Smooth muscle cell (in vitro differentiated cells): ENCODE measurements around the gene CELF5. TPM values are rescaled to one million over a fixed set of nuclear protein-coding genes. Genes with fewer than 3 reads are reported as not detected.

ENCODE experiments used
- DNase-seq: peaks from one replicate; lab custom pipeline; 2025; ENCODE audit not compliant: unreplicated experiment; lab: John Stamatoyannopoulos, UW
- H2AFZ ChIP-seq: fragments of 200-600 bp; sonication (generic); 2 replicates; pipeline ENCODE4 v1.6.0; 2016; ENCODE audit warnings: antibody characterized with exemption, low read depth, mild to moderate bottlenecking
- H3F3A ChIP-seq: fragments of 200-600 bp; sonication (generic); 2 replicates; pipeline ENCODE4 v1.6.0; 2017; ENCODE audit warnings: antibody characterized with exemption, low read depth
- H3K27ac ChIP-seq: fragments of 200-600 bp; sonication (generic); 2 replicates; pipeline ENCODE4 v1.5.1; 2016; ENCODE audit warnings: low read depth, mild to moderate bottlenecking
- H3K27me3 ChIP-seq: fragments of 200-600 bp; sonication (generic); 2 replicates; pipeline ENCODE4 v1.6.1; 2016; ENCODE audit warnings: low read depth, mild to moderate bottlenecking
- H3K36me3 ChIP-seq: fragments of 200-600 bp; sonication (generic); 2 replicates; pipeline ENCODE4 v1.5.1; 2016; ENCODE audit warnings: low read depth
- H3K4me1 ChIP-seq: fragments of 200-600 bp; sonication (generic); 2 replicates; pipeline ENCODE4 v1.5.1; 2016; ENCODE audit warnings: low read depth
- H3K4me2 ChIP-seq: fragments of 200-600 bp; sonication (generic); 2 replicates; pipeline ENCODE4 v1.6.0; 2016; ENCODE audit warnings: mild to moderate bottlenecking
- H3K4me3 ChIP-seq: fragments of 200-600 bp; sonication (generic); 2 replicates; pipeline ENCODE4 v1.5.1; 2016; ENCODE audit warnings: mild to moderate bottlenecking
- H3K79me2 ChIP-seq: fragments of 200-600 bp; sonication (generic); 2 replicates; pipeline ENCODE4 v1.6.0; 2016; ENCODE audit warnings: low read depth, mild to moderate bottlenecking
- H3K9ac ChIP-seq: fragments of 200-600 bp; sonication (generic); 2 replicates; pipeline ENCODE4 v1.6.0; 2016; ENCODE audit warnings: low read depth
- H3K9me3 ChIP-seq: fragments of 200-600 bp; sonication (generic); replicated peaks from 2 replicates; pipeline ENCODE4 v1.5.1; 2016; ENCODE audit warnings: low read depth
- H4K20me1 ChIP-seq: fragments of 200-600 bp; sonication (generic); 2 replicates; pipeline ENCODE4 v1.6.0; 2016; ENCODE audit warnings: low read depth
- CTCF ChIP-seq: fragments of 200-600 bp; sonication (generic); IDR thresholded peaks from 2 replicates; pipeline ENCODE4 v1.5.1; 2017; ENCODE audit warnings: borderline replicate concordance, mild to moderate bottlenecking, antibody characterized with exemption; ENCODE audit not compliant: insufficient read depth, poor library complexity, severe bottlenecking
- WGBS: methylation state at CpG from one replicate; pipeline ENCODE4 v1.1.7; 2016; ENCODE audit warnings: low lambda C conversion rate; 5-methylcytosine and 5-hydroxymethylcytosine counted together
- polyA plus RNA-seq: library from polyadenylated mRNA; unstranded; fragments of >200 nt; fragmentation: Nextera tagmentation; extraction: Ambion mirVana; gene quantifications from 2 replicates; pipeline ENCODE4 v1.2.1, GENCODE V29; 2016
- total RNA-seq: library from RNA; depleted of rRNA; stranded (reverse); fragments of >200 nt; gene quantifications from 2 replicates; pipeline ENCODE4 v1.2.3, GENCODE V29; 2014

CELF5 gene
- total and polyA plus RNA-seq, 2 experiments from 2014 or later = 0.18 TPM; not detected in 1

DNA sequence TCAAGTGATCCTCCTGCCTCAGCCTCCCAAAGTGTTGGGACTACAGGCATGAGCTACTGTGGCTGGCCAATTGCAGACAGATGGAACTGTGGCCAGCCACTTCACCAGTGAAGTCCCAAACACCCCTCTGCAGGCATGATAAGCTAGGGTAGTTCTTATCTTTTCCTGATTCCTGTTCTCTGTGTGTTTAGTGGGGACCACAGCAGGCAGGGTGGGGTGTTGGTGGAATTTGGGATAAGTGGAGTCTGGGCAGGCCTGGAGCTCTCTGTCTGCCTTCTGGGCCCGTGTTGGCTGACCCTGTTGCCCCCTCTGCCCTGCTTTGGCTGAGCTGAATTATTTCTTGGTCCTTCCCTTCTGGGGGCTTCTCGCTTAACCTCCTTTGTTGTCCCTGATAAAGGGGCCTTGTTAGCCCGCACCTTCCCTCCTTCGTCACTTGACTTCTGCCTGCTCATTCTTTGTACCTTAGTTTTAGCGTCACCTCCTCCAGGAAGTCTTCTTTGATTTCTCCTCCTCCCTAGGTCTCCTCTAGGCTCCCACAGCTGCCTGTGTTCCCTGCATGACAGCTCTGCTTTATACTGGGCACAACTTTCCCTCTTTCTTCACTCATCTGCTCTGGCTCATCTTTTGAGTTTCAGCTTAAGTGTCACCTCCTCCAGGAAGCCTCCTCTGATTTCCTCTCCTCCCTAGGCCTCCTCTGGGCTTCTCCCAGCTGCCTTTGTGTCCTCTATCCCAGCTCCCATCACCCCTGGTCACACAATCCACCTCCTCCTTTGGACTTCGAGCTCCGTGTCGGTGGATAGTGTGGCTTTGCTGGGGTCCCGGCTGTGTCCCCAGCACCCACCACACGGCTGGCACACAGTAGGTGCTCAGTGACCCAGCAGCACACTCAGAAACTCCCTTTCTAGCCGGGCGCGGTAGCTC is 40.5 kb upstream of the CELF5 start:
- H3F3A ChIP-seq = no peaks in the 10 kb centered on the region
- 91% methylated on average over 13 of the region's 13 CpGs for WGBS
- H3K27ac ChIP-seq = no peak overlapping the region
- DNase-seq = no peak
- H3K9me3 ChIP-seq = no peaks in the 10 kb centered on the region
- TF ChIP-seq CTCF = no peak
- peak overlapping the region; percentile 93 for H2AFZ ChIP-seq
- no peak overlapping the region for H3K4me3 ChIP-seq
- H4K20me1 ChIP-seq = peaks cover 5% of the 10 kb centered on the region
- H3K79me2 ChIP-seq = peaks cover 30% of the 10 kb centered on the region
- peaks cover 6% of the 10 kb centered on the region for H3K4me1 ChIP-seq
- H3K4me2 ChIP-seq = no peak overlapping the region
- H3K36me3 ChIP-seq = no peaks in the 10 kb centered on the region
- no peaks in the 10 kb centered on the region for H3K27me3 ChIP-seq
- no peak overlapping the region for H3K9ac ChIP-seq

- H3K4me2 ChIP-seq = peak overlapping the region; percentile 92
- H3K27ac ChIP-seq = no peak overlapping the region
- no peaks in the 10 kb centered on the region for H3K27me3 ChIP-seq
- peak overlapping the region; percentile 88 for H3K4me3 ChIP-seq
- peak overlapping the region; percentile 93 for H2AFZ ChIP-seq
- H4K20me1 ChIP-seq = peaks cover 13% of the 10 kb centered on the region
- no peak for TF ChIP-seq CTCF
- WGBS = 20% methylated on average over 14 of the region's 14 CpGs
- peaks cover 6% of the 10 kb centered on the region for H3K4me1 ChIP-seq
- no peaks in the 10 kb centered on the region for H3K36me3 ChIP-seq
- H3K9ac ChIP-seq = peak overlapping the region; percentile 57
- H3F3A ChIP-seq = no peaks in the 10 kb centered on the region
- H3K9me3 ChIP-seq = no peaks in the 10 kb centered on the region
- peak; percentile 63 for DNase-seq
- H3K79me2 ChIP-seq = peaks cover 39% of the 10 kb centered on the region
Observed at GRCh38 chr19:3184847-3185460, 39.5 kb upstream of the CELF5 start.

- H3K9ac ChIP-seq = peak within 1 kb of the TSS; percentile 80
- H3K9me3 ChIP-seq = no peaks in the 10 kb centered on the region
- H3K4me2 ChIP-seq = peak within 1 kb of the TSS; percentile 92
- peaks cover 6% of the 10 kb centered on the region for H3K4me1 ChIP-seq
- under 1% methylated on average over 60 of the region's 69 CpGs for WGBS
- H4K20me1 ChIP-seq = peaks cover 20% of the 10 kb centered on the region
- TF ChIP-seq CTCF = no peak
- H3K27me3 ChIP-seq = no peaks in the 10 kb centered on the region
- peak within 1 kb of the TSS; percentile 24 for H3K27ac ChIP-seq
- H3K4me3 ChIP-seq = peak within 1 kb of the TSS; percentile 88
- H2AFZ ChIP-seq = peak within 1 kb of the TSS; percentile 93
- H3F3A ChIP-seq = no peaks in the 10 kb centered on the region
- H3K36me3 ChIP-seq = no peaks in the 10 kb centered on the region
- DNase-seq = peak; percentile 78
- H3K79me2 ChIP-seq = peaks cover 45% of the 10 kb centered on the region
Observed at GRCh38 chr19:3185461-3186159, 38.9 kb upstream of the CELF5 start, which contains the start of gene NCLN. NCLN (plus strand) TSS chr19:3185930; CDS start chr19:3186031, 101 bp downstream.
